ENCODE results near the gene ABCB8. TPM values are rescaled to one million over a fixed set of nuclear protein-coding genes. Genes with fewer than 3 reads are reported as not detected.
"Not testable (repeated sequence)": the region's sequence is repeated elsewhere in the genome, so short reads cannot be mapped to it uniquely, and the experiment has no call there.

ABCB8 gene
- total RNA-seq, 1 donor = 30.9 TPM

GRCh38 chr7:151040616-151041375 is 12.5 kb downstream of the ABCB8 start:
- H3K4me3 ChIP-seq (ENCODE audit: low read depth, low read length) = no peak overlapping the region
- DNase-seq (ENCODE audit: low read depth) = no peak
- no peak for TF ChIP-seq CTCF (IDR thresholded peaks at IDR 0.05; ENCODE audit: insufficient read depth, low read length)

GRCh38 chr7:151043449-151043848 is 15.2 kb downstream of the ABCB8 start:
- not testable (repeated sequence) for DNase-seq (ENCODE audit: low read depth); H3K4me3 ChIP-seq (ENCODE audit: low read depth, low read length)

- H3K4me3 ChIP-seq (ENCODE audit: low read depth, low read length) = no peak overlapping the region
- no peak for DNase-seq (ENCODE audit: low read depth)
- no peak for TF ChIP-seq CTCF (IDR thresholded peaks at IDR 0.05; ENCODE audit: insufficient read depth, low read length)
These were observed 15.7 kb downstream of the ABCB8 start for GRCh38 chr7:151043959-151044358.

GRCh38 chr7:151045262-151045661 is 17.0 kb downstream of the ABCB8 start:
- DNase-seq (ENCODE audit: low read depth) = no peak
- TF ChIP-seq CTCF (IDR thresholded peaks at IDR 0.05; ENCODE audit: insufficient read depth, low read length) = no peak

GRCh38 chr7:151045967-151046366 is 17.7 kb downstream of the ABCB8 start:
- no peak for DNase-seq (ENCODE audit: low read depth)
- TF ChIP-seq CTCF (IDR thresholded peaks at IDR 0.05; ENCODE audit: insufficient read depth, low read length) = no peak
- H3K4me3 ChIP-seq (ENCODE audit: low read depth, low read length) = no peak overlapping the region

More at GRCh38 chr7:151045262-151045661, 17.0 kb downstream of the ABCB8 start:
- H3K4me3 ChIP-seq (ENCODE audit: low read depth, low read length) = no peak overlapping the region

GRCh38 chr7:151046603-151047573 is 18.6 kb downstream of the ABCB8 start:
- peak; percentile 88 for DNase-seq (ENCODE audit: low read depth)
- no peak overlapping the region for H3K4me3 ChIP-seq (ENCODE audit: low read depth, low read length)
- no peak for TF ChIP-seq CTCF (IDR thresholded peaks at IDR 0.05; ENCODE audit: insufficient read depth, low read length)

Measured in fibroblast of the aortic adventitia (primary cell).